ENCODE results near the gene ORM2.
"Not testable (repeated sequence)": the region's sequence is repeated elsewhere in the genome, so short reads cannot be mapped to it uniquely, and the experiment has no call there.

The ORM2 gene

DNA sequence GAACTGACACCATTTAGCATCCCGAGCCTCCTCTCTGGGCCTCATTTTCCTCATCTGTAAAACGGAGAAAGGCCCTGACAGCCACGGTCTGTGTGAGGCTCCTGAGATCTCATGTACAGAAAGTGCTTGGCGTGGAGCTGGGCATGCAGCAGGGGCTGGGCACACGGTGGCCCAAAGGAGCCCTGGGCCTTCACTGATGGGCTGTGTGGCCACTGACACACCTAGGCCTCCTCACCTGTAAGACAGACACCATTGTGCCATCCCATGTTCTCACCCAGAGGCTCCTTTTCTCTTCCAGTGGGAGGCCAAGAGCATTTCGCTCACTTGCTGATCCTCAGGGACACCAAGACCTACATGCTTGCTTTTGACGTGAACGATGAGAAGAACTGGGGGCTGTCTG, 5.2 kb upstream of the ORM2 start:
- no peak for DNase-seq (ENCODE audit: low read depth, low spot score)
- no peak overlapping the region for H3K9ac ChIP-seq (ENCODE audit: insufficient read length, low read depth)
- TF ChIP-seq ZNF274 (IDR thresholded peaks at IDR 0.05; ENCODE audit: low read depth, low read length) (no peak), YY1 (IDR thresholded peaks at IDR 0.05; ENCODE audit: insufficient read depth, insufficient read length) (no peak), SUZ12 (IDR thresholded peaks at IDR 0.05; ENCODE audit: extremely low read depth, insufficient read depth, insufficient read length) (no peak)
- H3K4me1 ChIP-seq (ENCODE audit: insufficient read depth, insufficient read length), result no peaks in the 10 kb centered on the region
- no peaks in the 10 kb centered on the region; the same call in 1 of the 2 replicates for H3K9me3 ChIP-seq (ENCODE audit: insufficient read depth, low read length)
- H3K27me3 ChIP-seq (ENCODE audit: insufficient read depth, insufficient read length), result no peaks in the 10 kb centered on the region
- H3K36me3 ChIP-seq (ENCODE audit: insufficient read depth, insufficient read length, low read length), result no peaks in the 10 kb centered on the region
- no peak overlapping the region for H3K4me3 ChIP-seq (ENCODE audit: insufficient read length, low read depth)

DNA sequence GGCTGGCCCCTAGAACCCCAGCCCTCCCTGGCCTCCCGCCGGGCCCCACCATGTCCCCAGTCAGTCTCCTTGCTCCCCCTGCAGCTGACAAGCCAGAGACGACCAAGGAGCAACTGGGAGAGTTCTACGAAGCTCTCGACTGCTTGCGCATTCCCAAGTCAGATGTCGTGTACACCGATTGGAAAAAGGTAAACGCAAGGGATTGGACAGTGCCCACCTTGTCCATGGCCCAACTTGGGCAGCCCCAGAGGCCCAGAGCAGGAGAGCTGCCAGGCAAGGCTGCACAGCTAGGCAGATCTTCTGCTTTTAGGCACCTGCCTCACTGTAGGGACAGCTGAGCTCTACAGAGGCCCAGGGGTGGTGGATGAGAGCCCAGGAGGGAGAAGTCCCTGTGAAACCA, 4.7 kb upstream of the ORM2 start:
- H3K9me3 ChIP-seq (ENCODE audit: insufficient read depth, low read length); H3K4me3 ChIP-seq (ENCODE audit: insufficient read length, low read depth); DNase-seq (ENCODE audit: low read depth, low spot score); H3K36me3 ChIP-seq (ENCODE audit: insufficient read depth, insufficient read length, low read length); H3K9ac ChIP-seq (ENCODE audit: insufficient read length, low read depth); H3K27me3 ChIP-seq (ENCODE audit: insufficient read depth, insufficient read length); H3K4me1 ChIP-seq (ENCODE audit: insufficient read depth, insufficient read length): not testable (repeated sequence)

DNA sequence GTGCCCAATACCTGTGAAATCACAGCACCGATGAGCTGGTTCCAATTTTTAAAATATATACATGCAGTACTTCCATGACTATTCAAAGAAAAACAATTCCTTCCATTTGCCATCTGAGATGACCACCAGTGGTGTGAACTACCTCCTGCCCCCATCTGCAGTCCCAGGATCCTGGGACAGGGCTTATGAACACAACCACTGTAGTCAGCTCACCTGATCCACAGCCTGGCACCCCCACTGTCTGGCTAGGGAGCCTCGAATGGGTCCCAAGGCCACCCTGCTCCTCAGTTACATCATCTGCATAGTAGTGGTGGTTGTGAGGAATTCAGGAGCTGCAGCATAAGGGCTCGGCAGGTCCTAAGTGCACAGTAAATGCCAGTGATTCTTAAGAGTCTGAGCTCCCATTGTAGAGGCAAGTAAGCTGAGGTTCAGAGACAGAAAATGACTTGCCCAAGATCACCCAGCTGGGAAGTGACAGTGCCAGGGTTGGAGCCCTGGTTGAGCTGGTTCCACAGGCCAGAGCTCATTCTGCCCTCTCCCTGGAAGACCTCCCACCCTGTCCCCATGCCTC, 3.9 kb upstream of the ORM2 start:
- not testable (repeated sequence) for H3K9me3 ChIP-seq (ENCODE audit: insufficient read depth, low read length); H3K27me3 ChIP-seq (ENCODE audit: insufficient read depth, insufficient read length); H3K9ac ChIP-seq (ENCODE audit: insufficient read length, low read depth); DNase-seq (ENCODE audit: low read depth, low spot score); H3K4me1 ChIP-seq (ENCODE audit: insufficient read depth, insufficient read length); H3K4me3 ChIP-seq (ENCODE audit: insufficient read length, low read depth); H3K36me3 ChIP-seq (ENCODE audit: insufficient read depth, insufficient read length, low read length)

DNA sequence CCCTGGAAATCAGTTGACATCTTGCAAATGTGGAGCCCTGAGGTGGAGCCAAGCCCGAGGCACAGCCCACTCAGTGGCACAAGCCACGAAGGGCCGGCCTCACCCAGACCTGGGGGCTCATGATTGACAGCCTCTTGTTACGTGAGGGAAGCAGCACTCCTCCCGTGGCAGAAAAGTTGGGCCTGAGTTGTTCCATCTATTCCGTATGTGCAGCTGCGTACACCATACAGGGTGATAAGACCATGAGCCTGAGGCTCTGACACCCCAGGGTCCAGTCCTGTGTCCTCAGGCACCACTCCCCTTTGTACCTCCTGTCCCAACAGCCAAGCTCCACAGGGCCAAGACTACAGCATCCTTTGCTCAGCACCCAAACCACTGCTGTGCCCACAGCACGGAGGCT, 1.9 kb upstream of the ORM2 start:
- Histone ChIP-seq H3K4me1 (ENCODE audit: insufficient read depth, insufficient read length) (peaks cover 4% of the 10 kb centered on the region), H3K9me3 (ENCODE audit: insufficient read depth, low read length) (no peaks in the 10 kb centered on the region; the same call in 1 of the 2 replicates), H3K27me3 (ENCODE audit: insufficient read depth, insufficient read length) (no peaks in the 10 kb centered on the region), H3K36me3 (ENCODE audit: insufficient read depth, insufficient read length, low read length) (no peaks in the 10 kb centered on the region), H3K9ac (ENCODE audit: insufficient read length, low read depth) (no peak overlapping the region), H3K4me3 (ENCODE audit: insufficient read length, low read depth) (no peak overlapping the region)
- DNase-seq (ENCODE audit: low read depth, low spot score), result no peak
- TF ChIP-seq YY1 (IDR thresholded peaks at IDR 0.05; ENCODE audit: insufficient read depth, insufficient read length), result no peak
- no peak for TF ChIP-seq ZNF274 (IDR thresholded peaks at IDR 0.05; ENCODE audit: low read depth, low read length)
- no peak for TF ChIP-seq SUZ12 (IDR thresholded peaks at IDR 0.05; ENCODE audit: extremely low read depth, insufficient read depth, insufficient read length)

DNA sequence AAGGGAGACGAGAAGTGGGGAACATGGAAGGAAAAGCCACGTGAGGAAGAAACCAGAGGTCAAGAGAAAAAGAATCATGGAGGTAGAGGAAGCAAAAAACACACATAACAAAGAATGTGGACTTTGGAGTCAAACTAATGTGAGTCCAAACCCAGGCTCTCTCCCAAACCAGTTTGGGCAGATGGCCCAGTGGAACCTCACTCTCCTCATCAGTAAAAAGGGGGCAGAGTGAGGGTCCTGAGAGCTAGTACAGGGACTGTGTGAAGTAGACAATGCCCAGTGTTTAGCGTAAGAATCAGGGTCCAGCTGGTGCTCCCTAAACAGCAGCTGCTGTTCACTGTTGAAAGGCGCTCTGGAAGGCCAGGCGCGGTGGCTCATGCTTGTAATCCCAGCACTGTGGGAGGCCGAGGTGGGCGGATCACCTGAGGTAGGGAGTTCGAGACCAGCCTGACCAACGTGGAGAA, 1.3 kb upstream of the ORM2 start:
- DNase-seq (ENCODE audit: low read depth, low spot score); H3K9me3 ChIP-seq (ENCODE audit: insufficient read depth, low read length); H3K27me3 ChIP-seq (ENCODE audit: insufficient read depth, insufficient read length); H3K4me3 ChIP-seq (ENCODE audit: insufficient read length, low read depth); H3K36me3 ChIP-seq (ENCODE audit: insufficient read depth, insufficient read length, low read length); H3K9ac ChIP-seq (ENCODE audit: insufficient read length, low read depth); H3K4me1 ChIP-seq (ENCODE audit: insufficient read depth, insufficient read length): not testable (repeated sequence)

DNA sequence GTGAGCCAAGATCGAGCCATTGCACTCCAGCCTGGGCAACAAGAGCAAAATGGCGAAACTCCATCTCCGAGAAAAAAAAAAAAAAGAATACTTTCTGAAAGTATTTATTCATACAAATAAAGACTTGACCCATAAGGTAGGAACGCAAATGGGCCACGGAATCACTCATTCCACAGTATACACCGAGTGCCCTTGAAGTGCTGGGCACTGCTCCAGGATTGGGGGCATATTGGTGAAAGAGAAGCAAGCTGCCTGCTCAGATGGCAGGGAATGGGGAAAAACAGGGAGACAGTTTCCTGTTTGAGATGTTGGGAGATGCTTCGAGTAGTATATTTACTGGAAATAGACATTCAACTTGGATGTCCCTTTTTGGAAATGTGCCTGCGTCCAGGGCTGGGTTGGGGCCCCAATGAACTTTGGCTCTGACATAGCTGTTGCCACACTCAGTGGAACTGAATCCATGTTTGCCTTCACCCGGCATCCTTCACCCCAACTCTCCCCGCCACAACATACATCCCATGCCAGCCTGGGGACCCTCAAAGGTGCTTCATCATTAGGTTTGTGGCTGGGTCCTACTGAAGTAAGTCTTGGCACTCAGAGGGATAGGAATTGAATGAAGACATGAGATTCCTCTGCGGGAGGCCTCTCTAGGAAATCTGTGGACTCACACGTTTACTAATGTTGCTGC, 588 bp upstream of the ORM2 start:
- H3K9me3 ChIP-seq (ENCODE audit: insufficient read depth, low read length); H3K4me3 ChIP-seq (ENCODE audit: insufficient read length, low read depth); H3K27me3 ChIP-seq (ENCODE audit: insufficient read depth, insufficient read length); H3K9ac ChIP-seq (ENCODE audit: insufficient read length, low read depth); H3K4me1 ChIP-seq (ENCODE audit: insufficient read depth, insufficient read length); DNase-seq (ENCODE audit: low read depth, low spot score); H3K36me3 ChIP-seq (ENCODE audit: insufficient read depth, insufficient read length, low read length): not testable (repeated sequence)

DNA sequence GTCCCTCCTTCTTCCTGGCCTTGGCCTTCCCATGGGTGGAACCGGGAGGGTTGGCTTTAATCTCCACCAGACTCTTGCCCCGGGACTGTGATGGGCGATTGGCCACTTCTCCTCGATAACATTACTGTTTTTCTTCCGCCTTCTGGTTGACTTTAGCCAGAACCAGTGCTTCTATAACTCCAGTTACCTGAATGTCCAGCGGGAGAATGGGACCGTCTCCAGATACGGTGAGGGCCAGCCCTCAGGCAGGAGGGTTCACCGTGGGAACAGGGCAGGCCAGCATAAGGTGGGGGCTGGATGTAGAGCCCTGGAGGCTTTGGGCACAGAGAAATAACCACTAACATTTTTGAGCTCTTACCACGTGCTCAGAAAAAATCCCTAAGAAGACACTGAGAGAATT, 967 bp downstream of the ORM2 start:
- TF ChIP-seq SUZ12 (IDR thresholded peaks at IDR 0.05; ENCODE audit: extremely low read depth, insufficient read depth, insufficient read length), result no peak
- TF ChIP-seq YY1 (IDR thresholded peaks at IDR 0.05; ENCODE audit: insufficient read depth, insufficient read length), result no peak
- no peak for TF ChIP-seq ZNF274 (IDR thresholded peaks at IDR 0.05; ENCODE audit: low read depth, low read length)
- H3K36me3 ChIP-seq (ENCODE audit: insufficient read depth, insufficient read length, low read length), result peaks cover 11% of the 10 kb centered on the region
- no peak overlapping the region for H3K4me3 ChIP-seq (ENCODE audit: insufficient read length, low read depth)
- peaks cover 4% of the 10 kb centered on the region; the same call in 1 of the 2 replicates for H3K9me3 ChIP-seq (ENCODE audit: insufficient read depth, low read length)
- no peaks in the 10 kb centered on the region for H3K27me3 ChIP-seq (ENCODE audit: insufficient read depth, insufficient read length)
- DNase-seq (ENCODE audit: low read depth, low spot score), result no peak
- peaks cover 4% of the 10 kb centered on the region for H3K4me1 ChIP-seq (ENCODE audit: insufficient read depth, insufficient read length)
- no peak overlapping the region for H3K9ac ChIP-seq (ENCODE audit: insufficient read length, low read depth)

DNA sequence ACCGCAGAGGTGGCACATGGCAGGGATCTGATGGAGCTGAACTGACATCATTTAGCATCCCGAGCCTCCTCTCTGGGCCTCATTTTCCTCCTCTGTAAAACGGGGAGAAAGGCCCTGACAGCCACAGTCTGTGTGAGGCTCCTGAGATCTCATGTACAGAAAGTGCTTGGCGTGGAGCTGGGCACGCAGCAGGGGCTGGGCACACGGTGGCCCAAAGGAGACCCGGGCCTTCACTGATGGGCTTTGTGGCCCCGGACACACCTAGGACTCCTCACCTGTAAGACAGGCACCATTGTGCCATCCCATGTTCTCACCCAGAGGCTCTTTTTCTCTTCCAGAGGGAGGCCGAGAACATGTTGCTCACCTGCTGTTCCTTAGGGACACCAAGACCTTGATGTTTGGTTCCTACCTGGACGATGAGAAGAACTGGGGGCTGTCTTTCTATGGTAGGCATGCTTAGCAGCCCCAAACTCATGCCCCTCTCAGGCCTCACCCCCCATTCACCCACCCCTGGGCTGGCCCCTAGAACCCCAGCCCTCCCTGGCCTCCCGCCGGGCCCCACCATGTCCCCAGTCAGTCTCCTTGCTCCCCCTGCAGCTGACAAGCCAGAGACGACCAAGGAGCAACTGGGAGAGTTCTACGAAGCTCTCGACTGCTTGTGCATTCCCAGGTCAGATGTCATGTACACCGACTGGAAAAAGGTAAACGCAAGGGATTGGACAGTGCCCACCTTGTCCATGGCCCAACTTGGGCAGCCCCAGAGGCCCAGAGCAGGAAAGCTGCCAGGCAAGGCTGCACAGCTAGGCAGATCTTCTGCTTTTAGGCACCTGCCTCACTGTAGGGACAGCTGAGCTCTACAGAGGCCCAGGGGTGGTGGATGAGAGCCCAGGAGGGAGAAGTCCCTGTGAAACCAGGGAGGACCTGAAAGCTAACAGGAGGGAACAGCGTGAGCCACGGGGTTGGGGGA, 1.8 kb downstream of the ORM2 start:
- not testable (repeated sequence) for DNase-seq (ENCODE audit: low read depth, low spot score)

DNA sequence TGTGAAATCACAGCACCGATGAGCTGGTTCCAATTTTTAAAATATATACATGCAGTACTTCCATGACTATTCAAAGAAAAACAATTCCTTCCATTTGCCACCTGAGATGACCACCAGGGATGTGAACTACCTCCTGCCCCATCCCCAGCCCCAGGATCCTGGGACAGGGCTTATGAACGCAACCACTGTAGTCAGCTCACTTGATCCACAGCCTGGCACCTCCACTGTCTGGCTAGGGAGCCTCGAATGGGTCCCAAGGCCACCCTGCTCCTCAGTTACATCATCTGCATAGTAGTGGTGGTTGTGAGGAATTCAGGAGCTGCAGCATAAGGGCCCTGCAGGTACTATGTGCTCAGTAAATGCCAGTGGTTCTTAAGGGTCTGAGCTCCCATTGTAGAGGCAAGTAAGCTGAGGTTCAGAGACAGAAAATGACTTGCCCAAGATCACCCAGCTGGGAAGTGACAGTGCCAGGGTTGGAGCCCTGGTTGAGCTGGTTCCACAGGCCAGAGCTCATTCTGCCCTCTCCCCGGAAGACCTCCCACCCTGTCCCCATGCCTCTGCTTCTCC, 2.9 kb downstream of the ORM2 start:
- not testable (repeated sequence) for H3K9me3 ChIP-seq (ENCODE audit: insufficient read depth, low read length); H3K4me1 ChIP-seq (ENCODE audit: insufficient read depth, insufficient read length); H3K9ac ChIP-seq (ENCODE audit: insufficient read length, low read depth); DNase-seq (ENCODE audit: low read depth, low spot score); H3K27me3 ChIP-seq (ENCODE audit: insufficient read depth, insufficient read length); H3K4me3 ChIP-seq (ENCODE audit: insufficient read length, low read depth)
- H3K36me3 ChIP-seq (ENCODE audit: insufficient read depth, insufficient read length, low read length), result peaks cover 29% of the 10 kb centered on the region

More for the DNA sequence above, 1.8 kb downstream of the ORM2 start:
- H3K9ac ChIP-seq (ENCODE audit: insufficient read length, low read depth); H3K9me3 ChIP-seq (ENCODE audit: insufficient read depth, low read length); H3K4me3 ChIP-seq (ENCODE audit: insufficient read length, low read depth); H3K4me1 ChIP-seq (ENCODE audit: insufficient read depth, insufficient read length); H3K27me3 ChIP-seq (ENCODE audit: insufficient read depth, insufficient read length): not testable (repeated sequence)
- H3K36me3 ChIP-seq (ENCODE audit: insufficient read depth, insufficient read length, low read length), result peaks cover 20% of the 10 kb centered on the region

DNA sequence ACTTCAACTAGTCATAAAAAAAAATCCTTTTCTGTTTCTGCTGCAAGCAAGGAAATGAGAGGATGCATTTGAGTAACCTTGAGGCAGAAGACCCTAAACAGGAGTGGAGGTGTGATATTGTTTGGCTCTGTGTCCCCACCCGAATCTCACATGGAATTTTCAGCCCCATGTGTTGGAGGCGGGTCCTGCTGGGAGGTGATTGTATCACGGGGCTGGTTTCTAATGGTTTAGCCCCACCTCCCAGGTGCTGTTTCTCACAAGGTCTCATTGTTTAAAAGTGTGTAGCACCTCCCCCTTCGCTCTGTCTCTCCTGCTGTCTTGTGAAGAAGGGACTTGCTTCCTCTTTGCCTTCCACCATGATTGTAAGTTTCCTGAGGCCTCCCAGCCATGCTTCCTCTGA, 4.0 kb downstream of the ORM2 start:
- not testable (repeated sequence) for H3K9ac ChIP-seq (ENCODE audit: insufficient read length, low read depth); H3K27me3 ChIP-seq (ENCODE audit: insufficient read depth, insufficient read length); H3K9me3 ChIP-seq (ENCODE audit: insufficient read depth, low read length); H3K4me3 ChIP-seq (ENCODE audit: insufficient read length, low read depth); H3K4me1 ChIP-seq (ENCODE audit: insufficient read depth, insufficient read length); DNase-seq (ENCODE audit: low read depth, low spot score)
- H3K36me3 ChIP-seq (ENCODE audit: insufficient read depth, insufficient read length, low read length), result peaks cover 40% of the 10 kb centered on the region
